Measurements from ENCODE around the gene SLC45A3.

Gene SLC45A3

DNA sequence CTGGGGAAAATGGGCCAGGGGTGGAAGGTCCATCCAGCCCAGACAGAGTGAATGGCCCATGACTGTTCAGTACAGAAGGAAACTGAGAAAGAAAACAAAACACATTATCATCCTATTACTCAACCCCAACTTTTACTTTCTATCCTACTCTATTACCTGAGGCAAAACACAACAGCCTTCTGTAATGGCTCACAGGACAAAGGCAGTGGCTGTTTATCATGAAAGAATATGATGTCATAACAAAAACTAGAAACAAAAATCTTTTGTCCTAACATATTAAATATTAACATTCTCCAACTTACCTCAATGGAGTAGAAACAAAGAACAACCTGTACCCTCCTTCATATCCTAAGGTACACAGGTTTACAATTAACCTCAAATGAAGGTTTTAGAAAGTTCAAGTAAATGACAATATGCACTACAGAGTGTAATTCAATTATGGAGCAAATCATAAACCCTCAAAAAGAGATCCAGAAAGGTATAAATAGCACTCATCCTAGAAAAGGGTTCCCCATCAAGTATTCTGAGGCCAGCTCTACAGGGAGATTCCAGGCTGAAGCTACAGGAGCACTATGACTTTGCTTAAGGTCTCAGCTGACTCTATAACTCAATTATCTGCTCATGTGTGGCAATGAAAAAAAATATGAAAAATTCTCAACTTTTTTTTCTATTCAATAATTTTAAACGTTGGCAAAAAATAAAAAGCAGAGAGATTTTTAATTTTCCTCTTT lies 63.6 kb downstream of the SLC45A3 start:
- no peak for TF ChIP-seq POLR2AphosphoS5 (IDR thresholded peaks at IDR 0.05; ENCODE audit: low read depth, low read length)
- no peak for TF ChIP-seq SIN3A (IDR thresholded peaks at IDR 0.05; ENCODE audit: borderline replicate concordance, insufficient read depth, low read length)
- no peak for TF ChIP-seq REST (IDR thresholded peaks at IDR 0.05; ENCODE audit: insufficient read depth in 1 of 2, low read depth in 2 of 2, low read length in 2 of 2)
- no peak for TF ChIP-seq TAF1 (IDR thresholded peaks at IDR 0.05; ENCODE audit: borderline replicate concordance, insufficient read depth, low read length)

DNA sequence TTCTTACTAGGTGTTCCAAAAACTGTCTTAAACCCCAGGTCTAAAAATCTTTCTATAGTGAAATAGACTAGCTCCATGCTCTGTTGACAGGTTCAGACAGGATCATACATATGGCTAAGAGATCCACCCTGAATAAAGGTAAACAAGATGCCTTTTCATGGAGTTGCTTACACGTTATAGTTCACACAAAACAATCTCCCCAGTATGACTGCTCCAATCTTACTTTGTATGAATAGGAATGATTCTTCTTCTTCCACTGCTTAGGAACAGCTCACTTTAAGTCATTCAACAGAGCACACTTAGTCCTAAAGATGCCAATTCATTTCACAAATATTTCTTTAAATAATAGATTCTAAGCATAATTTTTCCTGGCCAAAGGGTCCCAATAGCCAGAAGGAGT lies 64.5 kb downstream of the SLC45A3 start:
- no peak for TF ChIP-seq TAF1 (IDR thresholded peaks at IDR 0.05; ENCODE audit: borderline replicate concordance, insufficient read depth, low read length)
- no peak for TF ChIP-seq REST (IDR thresholded peaks at IDR 0.05; ENCODE audit: insufficient read depth in 1 of 2, low read depth in 2 of 2, low read length in 2 of 2)
- no peak for TF ChIP-seq POLR2AphosphoS5 (IDR thresholded peaks at IDR 0.05; ENCODE audit: low read depth, low read length)
- TF ChIP-seq FOXP2 (optimal IDR thresholded peaks at IDR 0.05; ENCODE audit: borderline replicate concordance, extremely low read depth, extremely low read length, insufficient read depth), result no peak
- no peak for TF ChIP-seq SIN3A (IDR thresholded peaks at IDR 0.05; ENCODE audit: borderline replicate concordance, insufficient read depth, low read length)

- no peak for TF ChIP-seq TAF1 (IDR thresholded peaks at IDR 0.05; ENCODE audit: borderline replicate concordance, insufficient read depth, low read length)
- no peak for TF ChIP-seq SIN3A (IDR thresholded peaks at IDR 0.05; ENCODE audit: borderline replicate concordance, insufficient read depth, low read length)
- no peak for TF ChIP-seq POLR2AphosphoS5 (IDR thresholded peaks at IDR 0.05; ENCODE audit: low read depth, low read length)
- no peak for TF ChIP-seq REST (IDR thresholded peaks at IDR 0.05; ENCODE audit: insufficient read depth in 1 of 2, low read depth in 2 of 2, low read length in 2 of 2)
- TF ChIP-seq FOXP2 (optimal IDR thresholded peaks at IDR 0.05; ENCODE audit: borderline replicate concordance, extremely low read depth, extremely low read length, insufficient read depth), result no peak
These were observed 66.4 kb downstream of the SLC45A3 start for GRCh38 chr1:205613854-205614412.

GRCh38 chr1:205612556-205612955 lies 67.8 kb downstream of the SLC45A3 start:
- no peak for TF ChIP-seq SIN3A (IDR thresholded peaks at IDR 0.05; ENCODE audit: borderline replicate concordance, insufficient read depth, low read length)
- TF ChIP-seq TAF1 (IDR thresholded peaks at IDR 0.05; ENCODE audit: borderline replicate concordance, insufficient read depth, low read length), result no peak
- TF ChIP-seq POLR2AphosphoS5 (IDR thresholded peaks at IDR 0.05; ENCODE audit: low read depth, low read length), result no peak
- TF ChIP-seq REST (IDR thresholded peaks at IDR 0.05; ENCODE audit: insufficient read depth in 1 of 2, low read depth in 2 of 2, low read length in 2 of 2), result no peak
- no peak for TF ChIP-seq FOXP2 (optimal IDR thresholded peaks at IDR 0.05; ENCODE audit: borderline replicate concordance, extremely low read depth, extremely low read length, insufficient read depth)
